ENCODE results near the gene ACACB. TPM values are rescaled to one million over a fixed set of nuclear protein-coding genes. Genes with fewer than 3 reads are reported as not detected.

ACACB gene
- total RNA-seq, 1 experiment from 2014 or later = 6.6 TPM

DNA sequence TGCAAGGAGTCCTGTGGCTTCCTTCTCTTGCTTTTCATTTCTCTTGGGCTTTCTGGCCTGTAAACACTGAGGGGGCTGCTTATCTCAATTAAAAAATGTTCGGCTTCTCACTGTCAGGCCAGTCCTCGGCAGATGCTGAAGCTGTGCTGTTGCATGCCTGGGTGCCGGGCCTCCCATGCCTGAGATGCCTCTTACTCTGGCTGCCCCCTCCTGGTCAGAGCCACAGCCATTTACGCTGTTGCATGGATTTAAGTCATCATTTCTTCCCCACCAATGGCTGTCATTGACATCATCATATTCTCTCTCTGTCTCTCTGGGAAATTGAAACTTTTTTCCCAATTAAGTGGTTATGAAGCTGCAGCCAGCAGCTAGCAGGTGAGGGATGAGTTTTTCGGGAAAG, 139.0 kb downstream of the ACACB start:
- no peak for DNase-seq (ENCODE audit: low read depth)

DNA sequence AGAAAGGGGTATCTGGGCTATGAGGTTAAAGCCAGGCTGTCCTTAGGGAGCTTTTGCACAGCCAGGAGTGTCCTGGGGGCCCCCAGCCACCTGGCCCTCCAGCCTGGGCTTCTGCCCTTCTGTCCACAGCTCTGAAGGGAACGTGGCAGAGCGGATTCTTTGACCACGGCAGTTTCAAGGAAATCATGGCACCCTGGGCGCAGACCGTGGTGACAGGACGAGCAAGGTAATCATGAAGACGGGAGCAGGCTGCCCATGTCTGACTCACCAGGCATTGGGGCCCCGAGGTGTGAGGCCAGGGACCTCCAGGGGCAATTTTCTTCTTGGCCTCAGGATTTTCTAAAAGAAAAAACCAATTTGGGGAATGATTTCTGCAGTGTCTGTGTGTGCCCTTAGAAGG, 139.6 kb downstream of the ACACB start:
- no peak for DNase-seq (ENCODE audit: low read depth)

DNA sequence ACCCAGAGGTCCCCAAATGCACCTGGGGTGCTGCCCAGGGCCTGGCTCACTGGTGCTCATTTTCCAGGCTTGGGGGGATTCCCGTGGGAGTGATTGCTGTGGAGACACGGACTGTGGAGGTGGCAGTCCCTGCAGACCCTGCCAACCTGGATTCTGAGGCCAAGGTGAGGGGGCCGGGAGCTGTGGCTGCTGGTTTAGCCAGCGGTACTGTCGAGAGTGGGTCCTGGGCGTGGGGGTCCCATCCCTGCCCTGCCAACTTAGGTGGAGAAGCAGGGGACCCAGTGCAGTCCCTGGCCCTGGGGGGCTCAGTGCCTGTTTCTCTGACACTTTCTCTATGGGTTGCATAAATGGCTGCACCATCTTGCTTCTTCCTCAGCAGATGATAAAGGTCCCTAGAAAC, 141.8 kb downstream of the ACACB start:
- no peak for DNase-seq (ENCODE audit: low read depth)

DNA sequence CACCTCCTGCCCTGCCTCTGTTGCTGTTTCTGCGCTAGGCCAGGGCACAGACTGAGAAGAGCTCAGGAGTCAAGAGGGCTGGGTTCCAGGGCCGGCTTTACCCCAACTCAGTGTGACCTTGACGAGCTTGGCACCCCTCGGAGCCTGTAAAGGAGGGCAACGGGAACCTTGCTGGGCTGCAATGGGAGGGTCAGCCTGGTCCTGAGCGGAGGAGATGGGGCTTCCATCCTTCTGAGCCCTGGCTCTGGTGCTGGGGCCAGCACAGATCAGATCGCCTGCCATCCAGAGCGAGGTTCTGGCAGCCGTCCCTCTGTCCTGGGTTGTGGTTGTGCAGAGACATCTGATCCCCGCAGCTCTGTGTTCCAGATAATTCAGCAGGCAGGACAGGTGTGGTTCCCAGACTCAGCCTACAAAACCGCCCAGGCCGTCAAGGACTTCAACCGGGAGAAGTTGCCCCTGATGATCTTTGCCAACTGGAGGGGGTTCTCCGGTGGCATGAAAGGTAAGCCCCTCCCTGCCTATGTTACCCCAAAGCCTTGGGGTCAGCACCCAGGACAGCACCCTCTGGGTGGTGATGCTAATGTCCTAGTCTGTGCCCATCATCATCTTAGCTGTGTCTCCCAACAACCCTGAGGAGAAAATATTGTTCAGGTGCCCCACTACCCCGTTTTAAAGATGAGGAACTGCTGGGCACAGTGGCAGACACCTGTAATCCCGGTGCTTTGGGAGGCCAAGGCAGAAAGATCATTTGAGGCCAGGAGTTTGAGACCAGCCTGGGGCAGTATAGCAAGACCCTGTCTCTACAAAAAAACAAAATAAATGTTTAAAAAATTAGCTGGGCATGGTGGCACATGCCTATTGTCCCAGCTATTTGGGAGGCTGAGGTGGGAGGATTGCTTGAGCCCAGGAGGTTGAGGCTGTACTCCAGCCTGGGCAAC, 142.5 kb downstream of the ACACB start:
- DNase-seq (ENCODE audit: low read depth) = no peak

DNA sequence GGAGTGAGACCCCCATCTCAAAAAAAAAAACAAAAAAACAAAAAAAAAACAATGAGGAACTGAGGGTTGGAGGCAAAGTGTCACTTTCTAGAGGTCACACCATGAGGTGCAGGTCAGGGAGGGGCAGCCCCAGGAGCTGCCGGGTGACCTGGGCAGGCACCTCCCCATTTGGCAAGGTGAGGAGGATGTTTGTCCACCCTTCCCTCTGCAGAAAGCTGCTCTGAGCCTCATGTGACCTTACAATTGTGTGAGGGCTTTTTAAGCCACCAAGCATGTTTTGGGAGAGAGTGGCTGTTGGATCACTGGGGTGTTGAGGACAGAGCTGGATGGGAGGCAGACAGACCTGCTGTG, 143.1 kb downstream of the ACACB start:
- no peak for DNase-seq (ENCODE audit: low read depth)

DNA sequence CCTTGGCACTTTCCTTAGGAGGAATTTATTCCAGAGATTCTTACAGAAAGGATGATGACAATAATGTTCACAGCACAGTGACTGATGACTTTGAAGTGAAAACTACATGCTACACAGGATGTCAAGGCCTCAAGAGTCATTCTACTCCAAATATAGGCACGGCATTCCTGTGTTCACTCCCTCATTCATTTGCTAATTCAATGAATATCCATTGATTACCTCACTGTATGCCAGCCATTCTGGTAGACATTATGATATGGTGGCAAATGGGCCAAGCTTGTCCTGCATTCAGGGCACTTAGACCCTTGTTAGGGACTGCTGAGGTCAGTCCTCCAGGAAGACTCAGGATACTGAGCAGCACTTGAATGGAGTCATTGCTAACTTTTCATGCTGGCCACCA, 144.7 kb downstream of the ACACB start:
- no peak for DNase-seq (ENCODE audit: low read depth)

DNA sequence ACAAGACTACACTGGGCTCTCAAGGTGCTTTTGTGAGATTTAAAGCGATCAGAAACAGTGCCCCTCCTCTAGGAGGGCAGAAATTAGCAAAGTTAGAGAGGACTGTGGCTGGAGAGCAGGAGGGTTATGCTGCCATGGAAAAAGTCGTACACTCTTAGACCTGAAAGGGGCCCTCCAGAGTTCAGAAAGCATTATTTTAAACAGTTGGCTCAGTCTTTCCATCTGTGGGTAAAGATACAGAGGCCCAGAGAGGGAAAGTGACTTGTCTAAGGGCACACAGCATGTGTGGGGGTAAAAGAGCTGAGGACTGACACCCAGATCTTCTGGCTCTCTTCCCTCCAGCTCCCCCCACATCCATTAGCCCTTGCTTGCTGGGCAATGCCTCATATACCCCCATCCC, 145.6 kb downstream of the ACACB start:
- DNase-seq (ENCODE audit: low read depth) = no peak

DNA sequence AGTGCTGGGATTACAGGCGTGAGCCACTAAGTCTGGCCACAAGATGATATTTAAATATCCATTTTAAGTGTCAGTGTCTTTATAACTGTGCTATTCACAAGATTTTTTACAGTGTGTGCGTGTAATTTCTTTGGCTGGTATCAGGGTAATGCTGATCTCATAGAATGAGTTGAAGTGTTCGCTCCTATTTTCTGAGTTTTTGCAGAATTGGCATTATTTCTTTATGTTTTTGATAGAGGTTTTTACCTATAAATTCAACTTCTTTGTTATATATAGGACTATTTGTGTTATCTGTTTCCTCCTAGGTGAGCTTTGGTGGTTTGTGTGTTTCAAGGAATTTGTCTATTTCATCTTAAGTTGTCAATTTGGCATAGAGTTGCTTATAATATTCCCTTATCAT, 147.1 kb downstream of the ACACB start:
- no peak for DNase-seq (ENCODE audit: low read depth)

DNA sequence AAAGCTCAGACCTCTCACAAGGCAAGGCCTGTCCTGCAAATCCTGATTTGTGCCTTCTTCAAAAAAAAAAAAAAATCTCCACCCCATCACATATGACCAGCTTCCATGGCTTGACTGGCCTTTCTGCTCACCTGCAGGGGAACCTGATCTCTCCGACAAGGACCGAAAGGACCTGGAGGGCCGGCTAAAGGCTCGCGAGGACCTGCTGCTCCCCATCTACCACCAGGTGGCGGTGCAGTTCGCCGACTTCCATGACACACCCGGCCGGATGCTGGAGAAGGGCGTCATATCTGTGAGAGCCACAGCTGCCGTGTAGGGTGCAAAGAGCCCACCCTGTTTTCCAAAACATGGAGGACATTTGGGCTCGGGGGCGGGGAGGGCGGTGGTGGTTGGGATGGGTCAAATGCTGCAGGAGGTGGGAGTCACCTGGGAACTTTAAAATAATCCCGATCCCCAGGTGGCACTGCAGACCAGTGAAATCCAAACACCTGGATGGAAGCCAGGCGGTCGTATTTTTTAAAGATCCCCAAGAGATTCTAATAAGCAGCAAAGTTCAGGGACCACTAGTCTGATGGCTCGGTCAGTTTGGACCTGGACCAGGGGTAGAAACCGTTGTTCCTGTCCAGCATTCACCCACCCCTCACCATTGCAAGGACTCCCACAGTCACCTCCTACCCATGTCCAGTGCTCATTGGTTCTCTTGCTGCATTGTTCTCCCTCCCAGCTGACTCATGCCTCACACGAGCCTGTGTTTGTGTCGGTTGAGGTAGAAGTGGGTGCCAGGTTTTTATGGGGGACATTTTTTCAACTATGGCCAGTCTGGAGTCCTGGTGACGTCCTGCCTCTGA, 147.9 kb downstream of the ACACB start:
- DNase-seq (ENCODE audit: low read depth) = peak; percentile 11

DNA sequence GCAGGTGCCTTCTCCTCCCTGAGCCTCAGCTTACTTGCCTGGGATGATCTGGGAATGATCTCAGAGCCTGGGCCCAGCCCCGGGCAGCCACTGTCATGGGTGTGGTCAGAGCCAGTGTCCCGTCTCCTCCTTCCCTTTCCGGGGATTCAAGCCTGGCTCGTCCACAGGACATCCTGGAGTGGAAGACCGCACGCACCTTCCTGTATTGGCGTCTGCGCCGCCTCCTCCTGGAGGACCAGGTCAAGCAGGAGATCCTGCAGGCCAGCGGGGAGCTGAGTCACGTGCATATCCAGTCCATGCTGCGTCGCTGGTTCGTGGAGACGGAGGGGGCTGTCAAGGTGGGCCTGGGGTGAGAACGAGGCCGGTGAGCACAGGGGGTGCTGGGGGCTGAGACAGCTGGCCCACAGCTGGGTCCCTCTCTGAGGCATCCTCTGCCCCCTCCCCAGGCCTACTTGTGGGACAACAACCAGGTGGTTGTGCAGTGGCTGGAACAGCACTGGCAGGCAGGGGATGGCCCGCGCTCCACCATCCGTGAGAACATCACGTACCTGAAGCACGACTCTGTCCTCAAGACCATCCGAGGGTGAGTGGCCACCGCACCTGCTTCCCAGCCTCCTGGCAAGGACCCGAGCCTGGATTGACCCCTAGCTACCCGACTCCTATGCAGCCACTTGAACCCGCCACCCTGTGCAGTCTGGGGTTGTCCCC, 148.7 kb downstream of the ACACB start:
- no peak for DNase-seq (ENCODE audit: low read depth)

DNA sequence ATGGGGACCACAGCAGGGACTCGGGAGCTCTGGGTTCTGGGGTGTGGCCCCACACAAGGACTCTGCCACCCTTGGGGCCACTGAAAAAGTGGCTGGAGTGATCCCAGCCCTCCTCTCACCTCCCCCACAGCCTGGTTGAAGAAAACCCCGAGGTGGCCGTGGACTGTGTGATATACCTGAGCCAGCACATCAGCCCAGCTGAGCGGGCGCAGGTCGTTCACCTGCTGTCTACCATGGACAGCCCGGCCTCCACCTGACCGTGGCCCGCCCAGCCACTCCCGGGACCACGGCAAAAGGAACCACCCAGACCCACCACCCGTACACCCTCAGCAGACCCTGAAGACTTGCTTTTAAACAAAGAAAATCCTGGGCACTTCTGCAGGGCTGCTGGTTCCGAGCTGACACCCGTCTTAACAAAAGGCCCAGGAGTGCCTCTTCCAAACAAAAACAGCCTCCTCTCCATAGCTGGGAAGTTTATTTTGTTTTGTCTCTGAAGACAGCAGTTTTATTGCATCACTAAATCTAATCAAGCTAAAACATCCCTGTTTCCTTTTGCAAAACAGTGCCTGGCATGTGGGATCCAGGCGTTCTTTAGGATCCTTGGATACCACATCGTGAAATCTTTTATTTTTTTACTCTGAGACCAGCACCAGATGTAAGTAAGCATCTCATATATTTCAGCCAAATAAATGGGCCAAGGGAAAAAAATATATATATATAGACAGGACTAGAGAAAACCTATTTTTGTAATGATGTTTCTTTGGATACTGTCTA, 149.9 kb downstream of the ACACB start:
- no peak for DNase-seq (ENCODE audit: low read depth)

DNA sequence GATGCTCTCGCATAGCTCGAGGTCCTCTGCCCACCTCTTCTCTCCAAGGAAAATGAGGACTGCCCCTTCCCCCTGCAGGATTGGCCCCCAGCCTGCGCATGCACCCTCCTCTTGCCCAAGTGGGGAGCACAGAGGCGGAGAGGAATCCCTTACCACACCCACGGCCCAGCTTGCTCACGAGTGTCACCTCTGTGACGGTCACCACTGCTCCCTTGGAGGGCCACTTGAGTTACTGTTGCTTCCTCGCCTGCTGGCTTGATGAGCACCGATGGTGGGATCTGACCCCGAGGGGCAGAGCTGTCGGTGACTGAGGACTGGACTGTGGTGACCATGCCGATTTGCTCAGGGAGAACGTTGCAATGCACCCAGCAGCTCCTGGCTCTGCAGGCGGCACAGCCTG, 151.0 kb downstream of the ACACB start:
- no peak for DNase-seq (ENCODE audit: low read depth)

DNA sequence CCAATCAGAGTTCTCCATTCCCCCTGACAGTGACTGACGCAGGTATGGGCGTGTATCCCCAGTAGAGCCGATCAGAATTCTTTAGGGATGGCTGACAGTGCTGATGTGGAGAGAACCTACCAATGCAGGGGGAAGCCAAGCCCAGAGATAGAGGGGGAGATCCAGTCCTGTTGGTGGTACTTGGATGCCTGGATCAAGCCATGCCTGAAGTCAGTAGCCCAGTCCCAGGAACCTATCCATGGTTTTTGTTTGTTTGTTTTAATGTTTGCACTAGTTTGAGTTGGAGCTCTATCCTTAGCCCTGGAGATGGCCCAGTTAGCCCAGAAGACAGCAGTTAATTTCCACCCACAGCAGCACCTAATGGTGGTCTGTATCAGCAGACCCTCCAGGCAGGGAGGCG, 152.5 kb downstream of the ACACB start:
- DNase-seq (ENCODE audit: low read depth) = no peak

DNA sequence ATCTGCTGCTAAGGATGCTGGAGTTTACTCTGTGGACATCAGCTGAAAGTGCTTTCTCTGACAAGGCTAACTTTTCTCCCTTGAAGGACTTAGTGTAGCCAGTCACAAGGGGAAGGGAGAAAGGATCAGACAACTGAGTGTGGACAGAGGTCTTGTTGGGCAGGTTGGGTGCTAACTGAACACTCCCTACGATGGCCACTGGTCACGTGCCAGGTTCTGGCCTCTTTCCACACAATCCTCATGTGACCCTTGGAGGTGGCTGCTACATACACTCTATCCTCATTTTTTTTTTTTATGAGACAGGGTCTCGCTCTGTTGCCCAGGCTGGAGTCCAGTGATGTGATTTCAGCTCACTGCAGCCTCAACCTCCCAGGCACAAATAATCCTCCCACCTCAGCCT, 153.0 kb downstream of the ACACB start:
- DNase-seq (ENCODE audit: low read depth) = no peak

DNA sequence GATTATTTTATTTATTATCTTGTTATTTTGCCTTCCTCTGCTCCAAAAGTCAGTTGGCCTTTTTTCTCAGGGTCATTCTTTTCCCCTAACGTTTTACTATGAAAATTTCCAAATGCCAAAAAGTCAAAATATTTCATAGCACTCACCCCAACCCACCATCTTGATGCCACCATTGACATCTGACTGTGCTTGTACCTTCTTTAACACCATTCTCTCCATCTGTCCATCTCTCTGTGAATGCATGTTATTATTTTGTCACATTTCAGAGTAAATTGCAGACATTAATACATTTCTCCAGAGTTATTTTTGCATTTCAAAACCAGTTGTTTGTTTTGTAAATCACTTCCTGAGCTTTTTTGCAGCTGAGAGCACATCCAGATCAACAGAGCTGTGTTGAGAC, 154.1 kb downstream of the ACACB start:
- DNase-seq (ENCODE audit: low read depth) = no peak

DNA sequence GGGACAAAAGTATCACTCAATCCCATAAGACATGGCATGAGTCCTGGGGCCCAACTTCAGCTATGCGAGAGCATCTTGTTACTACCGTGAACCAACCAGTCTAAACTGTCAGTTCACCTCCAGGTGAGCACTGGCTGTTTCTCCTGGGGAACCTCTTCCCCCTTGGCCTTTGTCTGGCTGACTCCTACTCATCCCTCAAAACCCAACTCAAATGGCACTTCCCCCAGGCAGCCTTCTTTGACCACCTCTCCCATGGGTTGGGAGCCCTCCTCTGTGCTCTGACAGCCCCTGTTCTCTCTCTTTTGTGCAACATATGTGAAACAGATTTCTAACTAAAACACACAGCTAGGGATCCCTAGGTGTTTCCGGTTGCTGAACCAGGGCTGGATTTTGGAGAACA, 155.0 kb downstream of the ACACB start:
- no peak for DNase-seq (ENCODE audit: low read depth)

DNA sequence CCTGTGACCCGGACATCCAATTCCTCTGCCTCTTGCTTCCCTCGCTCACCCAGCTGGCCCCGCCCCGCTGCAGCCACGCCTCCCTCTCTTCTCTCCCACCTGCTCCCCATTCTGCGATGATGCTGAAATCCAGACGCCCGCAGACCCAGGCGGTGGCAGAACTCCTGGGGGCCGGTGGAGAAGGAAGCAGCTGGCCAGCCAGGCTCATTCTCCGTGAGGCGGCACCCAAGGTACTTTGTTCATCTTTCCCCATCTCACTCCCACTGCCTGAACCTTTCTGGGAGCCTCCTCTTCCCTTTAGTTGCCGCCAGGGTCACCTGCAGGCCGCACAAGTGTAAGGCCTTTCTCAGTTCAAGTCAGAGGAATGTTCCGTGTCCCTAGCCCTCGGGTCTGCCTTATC, 157.0 kb downstream of the ACACB start:
- DNase-seq (ENCODE audit: low read depth) = no peak

DNA sequence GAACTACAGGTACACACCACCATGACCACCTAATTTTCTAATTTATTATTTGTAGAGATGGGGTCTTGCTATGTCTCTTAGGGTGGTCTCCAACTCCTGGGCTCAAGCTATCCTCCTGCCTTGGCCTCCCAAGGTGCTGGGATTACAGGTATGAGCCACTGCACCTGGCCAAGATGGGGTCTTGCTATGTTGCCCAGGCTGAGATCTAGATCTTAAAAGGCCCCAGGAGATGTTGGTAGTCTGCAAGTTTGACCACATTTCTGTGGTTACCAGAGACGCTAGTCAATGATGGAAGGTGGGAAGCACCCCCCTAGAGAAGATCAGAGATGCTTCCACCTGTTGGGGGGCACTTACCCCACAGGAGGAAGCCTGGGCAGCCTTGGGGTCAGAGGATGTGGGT, 158.0 kb downstream of the ACACB start:
- DNase-seq (ENCODE audit: low read depth) = no peak

DNA sequence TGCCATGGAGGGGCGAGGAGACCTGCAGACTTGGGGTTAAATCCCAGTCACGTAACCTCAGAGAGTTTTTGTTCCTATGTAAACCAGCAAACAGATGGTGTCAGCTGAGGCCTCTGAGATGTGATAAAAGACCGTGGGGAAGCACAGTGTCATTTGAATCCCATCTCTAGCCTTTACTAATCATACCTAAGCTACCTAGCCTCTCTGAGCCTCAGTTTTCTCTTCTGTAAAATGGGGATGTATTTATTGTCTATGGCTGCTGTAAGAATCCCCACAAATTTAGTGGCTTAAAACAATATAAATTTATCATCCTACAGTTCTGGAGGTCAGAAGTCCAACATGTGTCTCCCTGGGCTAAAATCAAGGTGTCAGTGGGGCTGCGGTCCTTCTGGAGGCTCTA, 158.8 kb downstream of the ACACB start:
- no peak for DNase-seq (ENCODE audit: low read depth)

DNA sequence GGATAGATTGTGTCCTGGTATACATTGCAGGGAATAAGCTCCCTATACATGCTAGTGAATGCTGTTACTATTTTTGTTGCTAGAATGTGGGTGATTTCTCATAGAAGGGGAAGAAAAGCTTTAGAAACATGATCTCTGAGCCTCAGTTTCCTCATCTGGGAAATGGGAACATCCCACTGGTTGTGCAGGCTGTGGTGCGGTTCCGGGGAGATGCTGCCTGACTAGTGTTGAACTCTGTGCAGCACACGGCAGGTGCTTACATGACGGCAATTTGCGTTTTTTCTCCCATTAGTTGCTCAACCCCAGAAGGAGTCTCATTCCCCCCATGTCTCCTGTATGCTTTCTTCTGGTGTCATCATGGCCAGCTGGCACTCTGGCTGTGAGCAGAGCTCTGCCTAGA, 159.8 kb downstream of the ACACB start:
- no peak for DNase-seq (ENCODE audit: low read depth)

DNA sequence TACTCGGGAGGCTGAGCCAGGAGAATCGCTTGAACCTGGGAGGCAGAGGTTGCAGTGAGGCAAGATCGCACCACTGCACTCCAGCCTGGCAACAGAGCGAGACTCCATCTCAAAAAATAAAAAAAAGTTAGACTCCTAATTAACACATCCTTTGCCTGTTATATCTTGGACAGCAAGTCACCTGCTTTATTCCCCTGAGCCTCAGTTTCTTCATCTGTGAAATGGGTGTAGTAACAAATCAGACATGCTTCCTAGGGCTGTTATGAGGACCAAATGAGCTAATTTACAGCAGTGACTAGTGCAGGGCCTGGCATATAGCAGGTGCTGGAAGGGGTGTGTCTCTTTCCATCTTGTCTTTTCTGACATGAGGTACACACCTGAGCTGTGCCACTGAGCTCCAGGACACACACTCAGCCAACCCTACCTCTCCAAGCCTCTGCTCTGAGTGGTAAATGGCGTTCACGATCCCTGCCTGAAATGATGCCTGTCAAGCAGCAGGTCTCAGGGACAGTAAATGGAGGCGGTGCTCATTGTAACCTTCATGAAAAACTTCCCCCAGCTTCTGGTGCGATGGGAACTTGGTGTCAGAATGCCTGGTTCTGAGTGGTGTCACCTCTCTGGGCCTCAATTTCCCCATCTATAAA, 161.0 kb downstream of the ACACB start:
- DNase-seq (ENCODE audit: low read depth) = no peak

All from M059J (cell line).